ENCODE data around the gene PHF1.
A peak's percentile ranks its signal among the peaks of the same experiment; 100 is the strongest.
"Not testable (repeated sequence)": the region's sequence is repeated elsewhere in the genome, so short reads cannot be mapped to it uniquely, and the experiment has no call there.

Gene PHF1

DNA sequence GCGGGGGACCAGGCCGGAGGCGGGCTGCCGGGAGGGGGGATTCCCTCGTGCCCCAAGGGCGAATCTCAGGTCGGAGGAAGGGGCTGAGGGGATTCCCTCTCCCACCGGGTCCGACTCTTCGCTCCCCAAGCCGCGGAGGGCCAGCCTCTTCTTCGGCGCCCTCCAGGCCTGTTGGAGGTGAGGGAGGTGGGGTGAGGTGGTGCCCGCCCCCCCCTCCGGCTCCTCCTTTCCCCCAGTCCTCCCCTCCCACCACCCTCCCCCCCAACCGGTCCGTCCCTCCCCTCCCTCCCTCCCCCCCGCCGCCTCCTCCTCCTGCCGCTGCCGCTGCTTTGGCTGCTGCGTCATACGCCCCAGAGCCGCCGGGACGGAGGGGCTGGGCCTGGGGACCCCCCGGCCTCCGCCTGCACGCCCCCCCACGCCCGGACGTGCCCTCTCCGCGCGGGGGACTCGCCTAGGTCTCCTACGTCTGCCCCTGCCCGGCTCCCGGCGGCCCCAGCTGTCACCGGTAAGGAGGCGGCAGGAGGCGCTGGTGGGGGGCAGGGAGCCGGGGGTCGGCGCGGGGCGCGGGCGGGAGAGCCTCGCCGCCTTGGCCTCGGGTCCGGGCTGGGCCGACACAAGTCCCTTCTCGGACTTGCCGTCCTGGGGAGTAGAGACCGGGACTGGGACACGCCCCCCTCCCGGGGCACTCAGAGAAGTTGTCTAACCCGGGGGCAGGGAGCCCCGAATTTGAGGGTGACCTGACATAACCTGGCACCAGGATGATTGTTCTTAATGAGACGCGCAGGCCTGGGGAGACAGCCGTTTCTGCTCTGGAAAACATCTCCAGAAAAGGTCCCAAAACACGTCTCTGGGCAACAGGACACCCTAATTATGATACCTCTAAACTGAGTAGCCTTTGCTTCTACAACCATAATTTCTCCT is at the start of gene PHF1:
TSS of gene PHF1 (plus strand) at position 304 of the 921 bp plus-strand sequence. CDS start 1,250 bp downstream, outside the sequence.
- DNase-seq = no peak

DNA sequence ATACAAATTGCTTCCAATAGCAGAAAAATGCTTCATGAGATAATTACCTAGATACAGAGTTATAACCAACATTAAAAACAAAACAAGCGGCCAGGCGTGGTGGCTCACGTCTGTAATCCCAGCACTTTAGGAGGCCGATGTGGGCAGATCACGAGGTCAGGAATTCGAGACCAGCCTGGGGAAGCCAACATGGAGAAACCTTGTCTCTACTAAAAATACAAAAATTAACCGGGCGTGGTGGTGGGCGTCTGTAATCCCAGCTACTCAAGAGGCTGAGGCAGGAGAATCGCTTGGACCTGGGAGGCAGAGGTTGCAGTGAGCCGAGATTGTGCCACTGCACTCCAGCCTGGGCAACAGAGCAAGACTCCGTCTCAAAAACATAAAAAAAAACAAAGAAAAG is 47.3 kb upstream of the PHF1 start:
- not testable (repeated sequence) for DNase-seq

DNA sequence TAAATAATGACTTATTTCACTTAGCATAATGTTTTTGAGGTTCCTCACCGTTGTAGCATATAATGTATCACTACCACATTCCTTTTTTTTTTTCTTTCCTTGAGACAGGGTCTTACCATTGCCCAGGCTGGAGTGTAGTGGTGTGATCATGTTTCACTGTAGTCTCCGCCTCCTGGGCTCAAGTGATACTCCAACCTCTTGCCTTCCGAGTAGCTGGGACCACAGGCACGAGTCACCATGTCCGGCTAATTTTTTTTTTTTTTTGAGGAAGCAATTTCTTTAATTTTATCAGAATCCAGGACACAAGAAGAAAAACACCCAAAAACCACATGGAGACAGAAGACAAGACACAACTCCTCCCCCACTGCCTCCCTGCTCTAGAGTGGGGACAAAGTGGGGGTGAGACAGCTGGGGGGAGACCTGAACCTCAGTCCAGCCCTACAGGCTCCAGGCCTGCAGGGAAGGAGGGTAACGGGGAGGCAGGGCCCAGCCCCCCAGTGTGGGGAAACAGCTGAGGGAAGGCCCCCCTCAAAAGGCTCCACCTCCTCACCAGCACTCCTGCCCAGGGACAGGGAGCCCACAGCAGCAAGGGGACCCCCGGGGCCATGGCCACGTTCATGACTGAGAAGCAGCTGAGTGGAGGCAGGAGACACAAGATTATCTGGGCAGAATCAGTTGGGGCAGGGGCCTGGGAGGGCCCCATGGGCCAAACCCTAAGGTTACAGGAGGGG is 46.2 kb upstream of the PHF1 start:
- DNase-seq = not testable (repeated sequence)

DNA sequence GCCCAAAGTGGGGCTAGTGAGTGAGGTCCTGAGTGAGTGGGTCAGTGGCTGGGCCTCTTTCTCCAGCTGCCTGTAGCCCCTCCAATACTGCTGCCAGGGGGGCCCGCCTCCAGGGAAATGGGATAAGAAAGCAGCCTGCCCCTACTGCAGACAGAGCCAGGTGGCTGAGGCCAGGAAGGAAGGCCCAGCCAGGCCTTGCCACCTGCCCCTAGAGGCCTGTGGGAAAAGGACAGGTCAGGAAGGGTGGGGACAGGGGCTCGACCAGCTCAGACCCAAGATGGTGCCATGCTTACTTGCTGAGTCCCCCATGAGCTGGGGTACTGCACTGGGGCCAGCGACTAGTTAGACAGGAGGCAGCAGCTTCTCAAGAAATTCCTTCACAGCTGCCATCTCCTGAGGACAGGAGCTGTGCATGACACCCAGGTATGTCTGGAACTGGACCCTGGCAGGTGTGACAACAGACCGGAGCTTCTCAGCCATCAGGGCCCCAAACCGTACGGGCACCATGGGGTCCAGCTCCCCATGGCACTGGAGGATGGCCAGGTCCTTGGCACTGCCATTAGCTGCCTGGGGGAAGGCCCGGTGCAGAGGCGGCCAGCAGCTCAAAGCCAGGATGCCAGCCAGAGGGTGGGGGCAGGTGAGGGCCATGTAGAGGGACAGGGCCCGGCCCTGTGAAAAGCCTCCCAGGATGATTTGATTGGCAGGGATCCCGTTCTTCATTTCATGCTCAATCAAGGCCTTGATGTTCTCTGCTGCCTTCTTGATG is 45.4 kb upstream of the PHF1 start:
- not testable (repeated sequence) for DNase-seq

DNA sequence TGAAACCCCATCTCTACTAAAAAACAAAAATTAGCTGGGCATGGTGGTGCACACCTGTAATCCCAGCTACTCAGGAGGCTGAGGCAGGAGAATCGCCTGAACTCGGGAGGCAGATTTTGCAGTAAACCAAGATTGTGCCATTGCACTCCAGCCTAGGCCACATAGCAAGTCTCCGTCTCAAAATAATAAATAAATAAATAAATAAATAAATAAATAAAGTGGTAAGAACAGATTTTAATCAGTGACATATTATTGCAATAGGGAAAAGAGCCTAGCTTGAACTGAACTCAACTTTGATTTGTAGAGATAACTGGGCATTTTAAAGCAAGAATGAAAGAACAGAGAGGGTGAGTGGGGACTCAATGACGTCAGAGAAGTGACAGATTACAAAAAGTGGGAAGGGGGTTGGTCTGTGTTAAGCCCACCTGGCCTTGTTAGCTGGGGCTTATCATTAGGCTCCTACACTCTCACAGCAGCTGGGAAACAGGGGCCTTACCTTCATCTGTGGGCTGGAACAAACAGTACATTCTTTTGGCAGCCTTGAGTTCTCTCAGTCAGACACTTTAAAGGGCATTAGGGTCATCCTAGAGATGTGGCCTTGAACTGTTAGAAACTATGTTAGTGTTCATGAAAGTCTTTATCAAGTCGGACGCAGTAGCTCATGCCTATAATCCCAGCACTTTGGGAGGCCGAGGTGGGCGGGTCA is 43.7 kb upstream of the PHF1 start:
- no peak for DNase-seq

DNA sequence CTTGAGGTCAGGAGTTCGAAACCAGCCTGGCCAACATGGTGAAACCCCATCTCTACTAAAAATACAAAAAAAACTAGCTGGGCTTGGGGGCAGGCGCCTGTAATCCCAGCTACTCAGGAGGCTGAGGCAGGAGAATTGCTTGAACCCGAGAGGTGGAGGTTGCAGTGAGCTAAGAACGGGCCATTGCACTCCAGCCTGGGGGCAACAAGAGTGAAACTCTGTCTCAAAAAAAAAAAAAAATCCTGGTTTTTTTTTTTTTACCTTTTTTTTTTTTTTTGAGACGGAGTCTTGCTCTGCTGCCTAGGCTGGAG is 43.1 kb upstream of the PHF1 start:
- DNase-seq = not testable (repeated sequence)

DNA sequence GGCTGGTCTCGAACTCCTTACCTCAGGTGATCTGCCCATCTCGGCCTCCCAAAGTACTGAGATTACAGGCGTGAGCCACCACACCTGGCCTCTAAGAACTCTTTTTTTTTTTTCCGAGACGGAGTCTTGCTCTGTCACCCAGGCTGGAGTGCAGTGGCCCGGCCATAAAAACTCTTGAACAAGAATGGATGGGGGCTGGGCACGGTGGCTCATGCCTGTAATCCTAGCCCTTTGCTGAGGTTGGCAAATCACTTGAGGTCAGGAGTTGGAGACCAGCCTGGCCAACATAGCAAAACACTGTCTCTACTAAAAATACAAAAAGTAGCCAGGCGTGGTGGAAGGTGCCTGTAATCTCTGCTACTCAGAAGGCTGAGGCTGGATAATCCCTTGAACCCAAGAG is 38.9 kb upstream of the PHF1 start:
- DNase-seq = not testable (repeated sequence)

DNA sequence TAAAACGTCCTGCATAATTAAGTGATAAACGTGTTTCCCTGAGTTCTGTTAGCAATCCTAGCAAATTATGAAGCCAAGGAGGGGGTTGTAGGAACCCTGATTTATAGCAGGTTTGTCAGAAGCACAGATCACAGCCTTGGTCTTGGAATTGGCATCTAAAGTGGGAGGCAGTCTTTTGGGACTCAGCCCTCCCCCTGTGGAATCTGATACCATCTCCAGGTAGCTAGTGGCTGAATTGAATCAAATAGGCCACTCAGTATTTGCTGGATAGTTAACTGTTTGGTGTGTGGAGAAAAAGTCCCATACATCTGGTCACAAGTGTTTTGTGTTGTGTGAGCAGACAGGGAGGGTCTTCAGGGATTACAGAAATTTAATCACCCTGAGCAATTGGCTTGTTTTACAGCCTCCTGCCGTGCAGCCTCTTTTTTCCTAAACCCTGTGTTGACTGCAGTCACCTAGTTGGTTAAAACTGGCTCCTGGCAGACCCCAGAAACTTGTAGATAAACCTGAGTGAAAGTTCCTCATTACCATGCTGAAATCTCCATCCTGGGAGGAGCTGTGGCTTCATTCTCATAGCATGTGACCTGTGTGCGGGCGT is 38.2 kb upstream of the PHF1 start:
- no peak for DNase-seq

DNA sequence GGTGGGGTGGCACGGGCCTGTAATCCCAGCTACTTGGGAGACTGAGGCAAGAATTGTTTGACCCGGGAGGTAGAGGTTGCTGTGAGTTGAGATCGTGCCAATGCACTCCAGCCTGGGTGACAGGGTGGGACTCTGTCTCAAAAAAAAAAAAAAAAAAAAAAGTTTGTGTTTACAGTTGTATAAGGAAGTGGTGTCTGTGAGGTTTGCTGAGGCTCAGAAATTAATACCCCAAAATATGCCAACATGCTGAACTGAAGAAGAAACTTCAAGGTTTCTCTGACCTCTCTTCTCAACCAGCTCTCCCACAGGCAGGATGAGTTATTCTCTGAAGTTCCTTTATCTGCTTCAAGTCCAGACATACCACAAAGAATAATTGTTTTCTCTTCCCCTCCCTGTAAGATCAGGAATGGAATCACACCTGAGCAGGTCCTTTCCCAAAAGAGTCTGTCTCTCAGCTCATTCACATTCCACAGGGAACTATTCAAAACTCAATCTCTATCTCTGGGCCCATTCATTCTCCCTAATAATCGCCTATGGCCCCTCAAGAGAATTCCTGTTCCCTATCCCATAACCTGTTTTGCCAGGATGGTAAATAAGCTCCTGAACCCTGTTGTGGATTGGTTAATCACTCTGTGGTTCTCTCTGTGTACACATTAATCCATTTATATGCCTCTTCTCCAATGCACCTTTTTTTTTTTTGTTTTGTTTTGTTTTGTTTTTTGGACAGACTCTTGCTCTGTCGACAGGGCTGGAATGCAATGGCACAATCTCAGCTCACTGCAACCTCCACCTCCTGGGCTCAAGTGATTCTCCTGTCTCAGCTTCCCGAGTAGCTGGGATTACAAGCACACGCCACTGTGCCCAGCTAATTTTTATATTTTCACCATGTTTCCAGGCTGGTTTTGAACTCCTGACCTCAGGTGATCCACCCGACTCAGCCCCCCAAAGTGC is 36.6 kb upstream of the PHF1 start:
- DNase-seq = no peak

DNA sequence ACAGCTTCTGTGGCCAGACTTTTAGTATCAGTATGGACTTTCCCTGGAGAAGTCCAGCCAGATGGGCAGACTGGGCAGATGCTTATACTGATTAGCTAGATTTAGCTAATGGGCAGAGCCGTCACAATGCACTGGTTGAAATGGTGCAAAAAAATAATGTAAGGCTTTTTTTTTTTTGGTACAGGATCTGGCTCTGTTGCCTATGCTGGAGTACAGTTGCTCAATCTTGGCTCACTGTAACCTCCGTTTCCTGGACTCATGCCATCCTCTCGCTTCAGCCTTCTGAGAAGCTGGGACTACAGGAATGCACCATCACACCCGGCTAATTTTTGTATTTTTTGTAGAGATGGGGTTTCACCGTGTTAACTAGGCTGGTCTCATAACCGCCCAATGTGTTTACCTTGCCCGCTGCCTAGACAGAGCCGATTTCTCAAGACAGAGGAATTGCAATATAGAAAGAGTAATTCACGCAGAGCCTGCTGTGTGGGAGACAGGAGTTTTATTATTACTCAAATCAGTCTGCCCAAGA is 35.6 kb upstream of the PHF1 start:
- DNase-seq = no peak

DNA sequence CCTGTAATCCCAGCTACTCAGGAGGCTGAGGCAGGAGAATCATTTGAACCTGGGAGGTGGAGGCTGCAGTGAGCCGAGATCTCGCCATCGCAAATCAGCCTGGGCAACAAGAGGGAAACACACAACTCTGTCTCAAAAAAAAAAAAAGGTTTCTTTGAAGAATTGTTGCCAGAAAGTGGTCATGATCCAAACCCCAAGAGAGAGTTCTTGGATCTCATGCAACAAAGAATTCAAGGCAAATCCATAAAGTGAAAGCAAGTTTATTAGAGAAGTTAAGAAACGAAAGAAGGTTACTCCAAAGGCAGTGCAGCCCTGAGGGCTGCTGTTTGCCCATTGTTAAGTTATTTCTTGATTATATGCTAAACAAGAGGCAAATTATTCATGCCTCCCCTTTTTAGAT is 33.6 kb upstream of the PHF1 start:
- DNase-seq = no peak

DNA sequence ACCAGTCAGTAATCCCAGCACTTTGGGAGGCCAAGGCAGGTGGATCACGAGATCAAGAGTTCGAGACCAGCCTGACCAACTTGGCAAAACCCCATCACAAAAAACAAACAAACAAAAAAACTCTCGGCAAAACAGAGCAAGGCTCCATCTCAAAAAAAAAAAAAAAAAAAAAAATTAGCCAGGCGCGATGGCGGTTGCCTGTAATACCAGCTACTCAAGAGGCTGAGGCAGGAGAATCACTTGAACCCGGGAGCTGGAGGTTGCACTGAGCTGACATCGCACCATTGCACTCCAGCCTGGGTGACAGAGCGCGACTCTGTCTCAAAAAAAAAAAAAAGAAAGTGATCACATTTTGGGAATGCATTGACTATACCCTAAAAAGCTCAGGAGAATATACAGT is 31.6 kb upstream of the PHF1 start:
- DNase-seq = not testable (repeated sequence)

DNA sequence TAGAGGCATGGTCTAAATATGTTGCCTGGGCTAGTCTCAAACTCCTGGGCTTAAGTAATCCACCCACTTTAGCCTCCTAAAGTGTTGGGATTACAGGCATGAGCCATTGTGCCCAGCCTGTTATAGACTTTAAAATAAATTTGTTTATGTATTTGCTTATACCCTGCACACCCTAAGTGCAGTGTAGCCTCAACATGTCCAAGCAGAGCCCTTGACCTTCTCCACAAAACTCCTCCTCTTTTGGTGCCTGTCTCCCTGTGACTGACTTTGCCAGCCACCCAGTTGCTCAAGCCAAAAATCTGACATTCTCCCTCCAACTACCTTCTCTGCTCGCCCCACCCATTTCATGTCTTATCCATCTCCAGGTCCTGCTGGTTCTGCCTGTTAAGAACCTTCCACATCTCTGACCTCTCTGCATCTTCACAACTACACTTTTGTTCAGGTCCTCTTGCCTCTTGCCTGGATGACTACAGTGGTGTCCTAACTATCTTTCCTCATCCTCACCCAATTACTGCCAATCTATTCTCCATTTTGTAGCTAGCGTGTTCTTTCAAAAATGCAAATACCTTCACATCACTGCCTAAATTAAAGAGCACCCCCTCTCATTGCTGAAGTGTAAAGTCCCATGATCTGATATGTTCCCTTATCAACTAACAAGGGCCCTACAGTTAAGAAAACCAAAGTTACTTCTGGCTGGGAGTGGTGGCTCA is 30.4 kb upstream of the PHF1 start:
- no peak for DNase-seq

DNA sequence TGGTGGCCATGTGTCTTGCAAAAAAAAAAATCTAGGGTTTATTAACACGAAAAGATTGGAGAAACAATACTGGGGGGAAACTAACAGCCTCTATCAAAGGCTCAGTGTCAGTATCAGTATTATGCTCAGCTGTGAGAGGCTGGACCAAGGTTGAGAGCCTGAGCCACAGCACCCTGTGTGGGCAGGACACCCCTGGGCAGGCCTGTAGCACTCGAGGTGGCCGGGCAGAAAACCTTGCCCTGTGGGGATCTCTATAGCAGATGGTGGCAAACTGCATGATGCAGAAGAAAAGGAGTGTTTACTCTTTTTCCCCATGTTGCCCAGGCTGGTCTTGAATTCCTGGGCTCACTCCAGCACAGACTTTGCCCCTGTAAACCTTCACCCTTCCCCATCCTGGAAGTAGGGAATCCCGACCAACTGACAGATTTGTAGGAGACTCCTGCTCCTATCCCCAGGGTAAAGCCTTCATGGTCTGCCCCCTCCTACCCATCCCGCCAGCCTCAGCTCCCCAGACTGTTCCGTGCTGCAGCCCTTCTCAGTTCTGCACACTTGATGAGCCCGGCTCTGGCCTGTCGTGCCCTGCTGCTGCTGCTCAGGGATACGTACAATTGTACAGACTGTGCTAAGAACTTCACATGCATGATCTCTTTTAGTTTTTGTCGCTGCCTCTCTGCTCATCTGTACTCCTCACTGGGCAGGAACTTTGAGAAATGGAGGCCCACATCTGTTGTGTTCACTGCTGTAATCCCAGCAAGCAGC is 27.2 kb upstream of the PHF1 start:
- no peak for DNase-seq

DNA sequence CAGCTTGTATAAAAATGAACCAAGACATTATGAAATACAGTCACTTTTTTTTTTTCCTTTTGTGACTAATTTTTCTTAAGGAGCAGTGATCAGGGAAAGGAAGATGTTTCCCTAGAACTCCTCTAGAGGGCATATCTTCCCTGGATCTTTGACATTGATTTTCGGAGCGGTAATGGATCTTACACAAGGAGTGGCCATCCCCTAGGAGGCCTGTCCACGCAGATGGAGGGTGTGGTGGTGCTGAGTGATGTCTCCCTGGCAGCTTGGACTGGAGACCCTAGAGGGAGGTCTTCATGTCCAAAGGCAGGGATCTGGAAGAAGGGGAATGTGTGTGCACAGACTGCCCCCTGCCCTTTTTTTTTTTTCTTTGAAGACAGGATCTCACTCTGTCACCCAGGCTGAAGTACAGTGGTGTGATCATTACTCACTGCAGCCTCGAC is 26.2 kb upstream of the PHF1 start:
- DNase-seq = no peak

DNA sequence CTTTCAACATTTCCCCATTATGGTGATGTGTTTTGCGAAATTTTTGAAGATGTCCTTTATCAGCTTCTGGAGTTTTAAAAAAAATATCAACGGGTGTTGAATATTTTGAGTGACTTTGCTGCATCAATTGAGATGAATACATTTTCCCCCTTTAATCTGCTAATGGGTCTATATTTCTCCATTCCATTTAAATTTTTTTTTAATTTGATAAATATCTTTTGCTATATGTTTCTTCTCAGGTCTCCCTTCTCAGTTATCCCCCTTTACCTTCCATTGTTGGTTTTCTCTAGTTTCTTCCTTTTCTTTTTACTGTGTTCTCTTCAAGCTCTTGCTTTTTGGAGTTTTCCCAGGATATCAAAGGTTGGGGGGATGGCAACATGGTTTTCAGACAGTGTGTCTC is 20.6 kb upstream of the PHF1 start:
- DNase-seq = no peak

DNA sequence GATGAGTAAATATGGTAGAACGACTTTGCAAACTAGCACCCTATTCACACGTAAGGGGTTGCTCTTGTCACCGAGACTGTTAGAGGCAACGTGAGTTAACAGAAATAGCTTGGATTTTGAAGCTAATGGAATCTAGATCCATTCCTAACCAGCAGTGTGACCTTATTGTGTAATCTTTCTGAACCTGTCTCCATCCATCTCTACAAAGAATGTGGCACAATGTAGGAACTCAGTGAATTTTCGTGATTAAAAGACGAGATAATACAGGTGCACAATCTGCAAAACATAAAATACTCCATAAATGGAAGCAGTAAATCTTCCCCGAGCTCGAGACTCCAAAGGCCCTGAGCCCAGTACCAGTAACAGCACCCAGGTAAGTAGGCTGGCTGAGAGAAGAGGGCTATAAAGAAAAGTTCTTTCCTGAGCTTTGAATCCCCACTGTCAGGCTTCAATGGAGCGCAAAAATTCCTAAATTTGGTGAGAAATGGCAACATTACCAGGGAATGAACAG is 20.0 kb upstream of the PHF1 start:
- DNase-seq = no peak

DNA sequence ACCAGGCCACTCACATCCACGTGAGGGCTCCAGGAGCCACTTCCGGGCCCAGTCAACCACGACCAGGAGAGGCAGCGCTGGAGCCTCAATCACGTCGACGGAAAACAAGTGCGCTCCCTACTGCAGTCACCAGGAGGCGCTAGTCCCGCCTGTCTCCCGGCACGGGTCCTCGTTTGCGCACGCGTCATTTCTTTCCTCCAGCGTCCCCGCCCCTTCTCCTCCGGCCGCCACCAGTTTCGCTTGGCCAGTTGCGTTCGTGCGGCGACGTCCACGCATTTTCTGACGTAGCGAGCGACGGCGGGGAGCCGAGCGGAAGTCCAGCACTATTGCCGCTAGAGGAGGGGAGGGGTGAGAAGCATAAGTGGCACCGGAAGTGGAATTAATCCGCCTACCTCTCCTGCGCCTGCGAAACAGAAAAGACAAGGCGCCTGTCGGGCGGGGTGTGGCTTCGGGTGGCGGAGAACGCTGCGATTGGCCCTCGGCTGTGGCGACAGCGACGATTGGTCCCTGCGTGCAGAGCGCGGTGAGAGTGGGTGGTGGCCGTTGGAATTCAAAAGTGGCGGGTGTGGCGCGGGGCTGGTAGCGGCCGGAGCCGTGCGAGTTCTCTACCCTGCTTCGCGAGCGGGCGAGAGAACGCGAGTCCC is 19.4 kb upstream of the PHF1 start, which contains the start of gene KIFC1:
TSS of gene KIFC1 (plus strand) at position 546 of the 644 bp plus-strand sequence. CDS start 163 bp downstream, outside the sequence.
- DNase-seq = peak; percentile 98

All from NCI-H1092 (cell line).